Thymus (tissue), 11 donors: ENCODE results near the gene ABLIM2. TPM values are rescaled to one million over a fixed set of nuclear protein-coding genes. Genes with fewer than 3 reads are reported as not detected.

ENCODE experiments used
- DNase-seq, 9 donors: peaks; one replicate each; pipeline ENCODE4 v3.0.0-alpha.2; 2013; ENCODE audit warnings: low spot score in 9 of 9, low read depth in 6 of 9, missing footprints in 1 of 9
- H3K27ac ChIP-seq, 2 donors: one replicate each; pipeline ENCODE4 v1.5.1; 2013; ENCODE audit warnings: control low read depth in 1 of 2, low read depth in 1 of 2, low read length in 1 of 2, mild to moderate bottlenecking in 1 of 2, moderate library complexity in 1 of 2
- H3K27me3 ChIP-seq, 2 donors: one replicate each; pipeline ENCODE4 v1.5.1; 2013; ENCODE audit warnings: low read length in 1 of 2; ENCODE audit not compliant: control insufficient read depth in 2 of 2, insufficient read depth in 1 of 2
- H3K36me3 ChIP-seq, 2 donors: one replicate each; pipeline ENCODE4 v1.5.1; 2013; ENCODE audit warnings: low read length in 1 of 2, mild to moderate bottlenecking in 1 of 2, moderate library complexity in 1 of 2; ENCODE audit not compliant: control insufficient read depth in 2 of 2, insufficient read depth in 2 of 2
- H3K4me1 ChIP-seq, 2 donors: one replicate each; pipeline ENCODE4 v1.5.1; 2013; ENCODE audit warnings: low read length in 2 of 2; ENCODE audit not compliant: control insufficient read depth in 2 of 2, insufficient read depth in 2 of 2
- H3K4me3 ChIP-seq, 2 donors: one replicate each; pipeline ENCODE4 v1.5.1; 2013; ENCODE audit warnings: low read length in 2 of 2, control low read depth in 1 of 2, mild to moderate bottlenecking in 1 of 2
- H3K9me3 ChIP-seq, 2 donors: one replicate each; pipeline ENCODE4 v1.5.1; 2013; ENCODE audit warnings: low read length in 1 of 2, mild to moderate bottlenecking in 1 of 2; ENCODE audit not compliant: control insufficient read depth in 2 of 2, insufficient read depth in 1 of 2
- WGBS: extraction: QIAGEN DNeasy Blood & Tissue Kit; methylation state at CpG from one replicate; pipeline ENCODE4 v1.1.7; 2013; 5-methylcytosine and 5-hydroxymethylcytosine counted together
- polyA plus RNA-seq: library from polyadenylated mRNA; stranded (reverse); fragments of 200-250 nt; gene quantifications from one replicate; pipeline ENCODE4 v1.2.3, GENCODE V29; 2013
- total RNA-seq: library from RNA; stranded (reverse); fragments of 120-200 nt; gene quantifications from one replicate; pipeline ENCODE4 v1.2.4, GENCODE V29; 2013
- donor health status: healthy.

ABLIM2 gene
- total and polyA plus RNA-seq, 2 donors = 1.0 to 7.4 TPM

- 97% methylated on average over 6 of the region's 6 CpGs for WGBS
- DNase-seq = no peak
- Histone ChIP-seq H3K36me3 (no peaks in the 10 kb centered on the region), H3K27ac (no peak overlapping the region), H3K4me3 (no peak overlapping the region), H3K9me3 (no peaks in the 10 kb centered on the region), H3K4me1 (peaks cover 7 to 9% of the 10 kb centered on the region in 2 donors), H3K27me3 (peaks cover 4 to 8% of the 10 kb centered on the region in 2 donors)
Observed at GRCh38 chr4:8118531-8118930, 40.1 kb downstream of the ABLIM2 start.

GRCh38 chr4:8118035-8118434, 40.6 kb downstream of the ABLIM2 start:
- Histone ChIP-seq H3K27ac (no peak overlapping the region), H3K36me3 (no peaks in the 10 kb centered on the region), H3K4me1 (peaks cover 3 to 4% of the 10 kb centered on the region in 2 donors), H3K9me3 (no peaks in the 10 kb centered on the region), H3K4me3 (no peak overlapping the region), H3K27me3 (peaks cover 4 to 5% of the 10 kb centered on the region in 2 donors)
- WGBS = 98% methylated on average over 6 of the region's 6 CpGs
- DNase-seq = no peak

DNA sequence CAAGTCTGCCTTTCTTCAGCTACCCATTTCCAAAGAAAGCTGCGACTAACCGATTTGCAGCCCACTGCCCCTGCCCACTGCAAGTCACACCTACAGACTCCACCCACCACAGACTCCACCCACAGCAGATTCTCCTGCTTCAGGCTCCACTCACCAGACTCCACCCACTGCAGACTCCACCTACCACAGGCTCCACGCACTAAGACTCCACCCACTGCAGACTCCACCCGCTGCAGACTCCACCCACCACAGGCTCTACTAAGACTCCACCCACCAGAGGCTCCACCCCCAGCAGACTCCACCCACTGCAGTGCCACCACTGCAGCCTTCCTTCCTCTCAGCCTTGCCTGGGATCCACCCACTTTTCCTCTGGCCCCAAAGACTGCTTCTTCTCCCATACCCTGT, 41.3 kb downstream of the ABLIM2 start:
- Histone ChIP-seq H3K4me3 (no peak overlapping the region), H3K9me3 (no peaks in the 10 kb centered on the region), H3K4me1 (peaks cover 0 to 2% of the 10 kb centered on the region in 2 donors), H3K27me3 (peaks cover 4 to 11% of the 10 kb centered on the region in 2 donors), H3K27ac (no peak overlapping the region), H3K36me3 (no peaks in the 10 kb centered on the region)
- DNase-seq = peak in 2 of 9 donors; percentile 19 to 28
- 64% methylated on average over 4 of the region's 4 CpGs for WGBS

- H3K9me3 ChIP-seq = no peaks in the 10 kb centered on the region
- H3K27me3 ChIP-seq = peaks cover 4 to 18% of the 10 kb centered on the region in 2 donors
- H3K4me3 ChIP-seq = no peak overlapping the region
- peak in 1 of 9 donors; percentile 41 for DNase-seq
- H3K27ac ChIP-seq = no peak overlapping the region
- H3K36me3 ChIP-seq = no peaks in the 10 kb centered on the region
- peaks cover 0 to 2% of the 10 kb centered on the region in 2 donors for H3K4me1 ChIP-seq
- 69% methylated on average over 8 of the region's 8 CpGs for WGBS
Observed at GRCh38 chr4:8115916-8116315, 42.7 kb downstream of the ABLIM2 start.

DNA sequence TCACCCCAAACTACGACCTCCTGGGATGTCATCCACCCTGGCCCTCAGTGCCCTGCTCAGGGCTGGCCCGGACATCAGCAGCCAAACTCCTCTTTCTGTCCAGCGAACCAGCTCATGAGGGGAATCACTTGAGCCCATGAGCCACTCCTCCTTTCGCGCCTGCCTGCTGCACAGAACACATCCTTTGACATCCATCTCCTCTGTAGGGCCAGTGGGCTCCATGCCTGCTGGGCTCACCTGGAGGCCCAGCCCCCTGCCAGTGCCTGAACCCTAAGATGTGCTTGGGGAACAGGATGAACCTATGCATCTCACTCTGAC, 43.5 kb downstream of the ABLIM2 start:
- H3K9me3 ChIP-seq = no peaks in the 10 kb centered on the region
- peaks cover 0 to 2% of the 10 kb centered on the region in 2 donors for H3K4me1 ChIP-seq
- H3K27me3 ChIP-seq = peaks cover 4 to 23% of the 10 kb centered on the region in 2 donors
- WGBS = 84% methylated on average over 5 of the region's 5 CpGs
- no peak for DNase-seq
- H3K4me3 ChIP-seq = no peak overlapping the region
- no peak overlapping the region for H3K27ac ChIP-seq
- no peaks in the 10 kb centered on the region for H3K36me3 ChIP-seq

- no peak overlapping the region for H3K27ac ChIP-seq
- no peaks in the 10 kb centered on the region for H3K9me3 ChIP-seq
- H3K36me3 ChIP-seq = no peaks in the 10 kb centered on the region
- WGBS = 66% methylated on average over 21 of the region's 21 CpGs
- peaks cover 4 to 26% of the 10 kb centered on the region in 2 donors for H3K27me3 ChIP-seq
- no peak overlapping the region for H3K4me3 ChIP-seq
- H3K4me1 ChIP-seq = peaks cover 0 to 2% of the 10 kb centered on the region in 2 donors
- no peak for DNase-seq
Observed at GRCh38 chr4:8114456-8115202, 44.0 kb downstream of the ABLIM2 start.

GRCh38 chr4:8113611-8114377, 44.8 kb downstream of the ABLIM2 start:
- no peak for DNase-seq
- WGBS = 83% methylated on average over 15 of the region's 15 CpGs
- Histone ChIP-seq H3K36me3 (no peaks in the 10 kb centered on the region), H3K9me3 (no peaks in the 10 kb centered on the region), H3K27me3 (peaks cover 4 to 27% of the 10 kb centered on the region in 2 donors), H3K27ac (peak overlapping the region in 1 of 2 donors; percentile 8), H3K4me1 (peaks cover 0 to 6% of the 10 kb centered on the region in 2 donors), H3K4me3 (no peak overlapping the region)

DNA sequence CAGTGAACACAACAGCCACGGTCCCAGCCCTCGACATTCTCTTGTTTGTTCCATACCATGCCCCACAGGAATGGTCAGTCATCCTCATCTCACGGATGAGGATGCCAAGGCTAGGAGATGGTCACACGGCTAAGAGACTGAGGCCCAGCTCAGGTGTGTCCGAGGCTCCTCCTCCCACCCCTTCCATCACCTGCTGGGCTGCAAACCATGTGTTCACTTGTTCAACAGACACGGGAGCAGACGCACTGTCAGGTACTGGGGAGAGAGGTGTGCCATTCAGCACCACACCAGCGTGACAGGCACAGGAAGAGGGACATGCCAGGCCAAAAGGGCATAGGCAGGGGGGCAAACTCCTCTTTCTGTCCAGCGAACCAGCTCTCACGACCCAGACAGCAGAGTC, 45.9 kb downstream of the ABLIM2 start:
- 89% methylated on average over 10 of the region's 10 CpGs for WGBS
- no peak for DNase-seq
- peaks cover 0 to 5% of the 10 kb centered on the region in 2 donors for H3K4me1 ChIP-seq
- no peak overlapping the region for H3K27ac ChIP-seq
- H3K9me3 ChIP-seq = peaks cover 0 to under 1% of the 10 kb centered on the region in 2 donors
- peaks cover 4 to 28% of the 10 kb centered on the region in 2 donors for H3K27me3 ChIP-seq
- H3K4me3 ChIP-seq = no peak overlapping the region
- H3K36me3 ChIP-seq = no peaks in the 10 kb centered on the region

- peaks cover 0 to 3% of the 10 kb centered on the region in 2 donors for H3K9me3 ChIP-seq
- no peak for DNase-seq
- 74% methylated on average over 9 of the region's 9 CpGs for WGBS
Observed at GRCh38 chr4:8112036-8112576, 46.5 kb downstream of the ABLIM2 start.

More at GRCh38 chr4:8112036-8112576, 46.5 kb downstream of the ABLIM2 start:
- H3K27me3 ChIP-seq = peaks cover 4 to 28% of the 10 kb centered on the region in 2 donors
- peaks cover 0 to 4% of the 10 kb centered on the region in 2 donors for H3K4me1 ChIP-seq
- H3K4me3 ChIP-seq = no peak overlapping the region
- no peak overlapping the region for H3K27ac ChIP-seq
- H3K36me3 ChIP-seq = no peaks in the 10 kb centered on the region
